ENCODE results near the gene GNG4.

Gene GNG4

DNA sequence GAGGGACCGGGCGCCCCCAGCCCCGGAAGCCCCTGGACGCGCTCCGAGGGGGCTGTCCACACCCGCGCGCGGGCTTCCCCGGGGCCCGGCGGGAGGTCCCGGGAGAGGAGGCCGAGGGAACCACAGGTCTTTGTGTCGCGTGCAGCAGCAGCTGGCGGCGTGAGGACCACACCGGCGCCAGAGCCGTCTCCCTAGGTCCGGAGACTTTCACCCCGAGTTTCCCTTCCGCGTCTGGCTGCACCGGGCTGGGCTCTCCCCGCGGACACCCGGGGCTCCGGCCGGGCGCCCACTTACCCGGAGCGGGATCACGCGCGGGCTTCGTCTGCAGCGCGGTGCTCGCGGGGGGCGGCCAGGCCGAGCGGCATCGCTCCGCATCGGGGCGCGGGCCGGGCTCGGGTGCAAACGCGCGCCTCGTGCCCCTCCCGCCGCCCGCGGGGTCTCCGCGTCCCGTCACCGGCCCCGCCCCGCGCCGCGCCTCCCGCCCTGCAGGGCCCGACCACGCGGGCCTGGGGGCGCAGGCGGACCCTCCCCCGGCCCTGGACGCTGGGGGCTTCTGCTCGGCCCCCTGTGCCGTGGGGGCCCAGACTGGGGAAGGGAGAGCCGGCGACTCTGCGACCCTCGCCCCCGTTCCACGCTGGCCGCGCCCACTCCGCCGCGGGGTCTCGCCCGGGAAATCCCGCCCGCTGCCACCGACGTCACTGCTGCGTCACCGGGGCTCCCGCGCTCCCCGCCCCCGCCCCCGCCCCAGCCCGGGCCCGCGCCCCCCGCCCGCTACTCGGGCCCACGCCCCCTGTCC, at the start of gene GNG4:
Gene GNG4 (minus strand): TSS at position 417 of the 796 bp plus-strand sequence. CDS start 65,946 bp downstream, outside the sequence.
- peak; percentile 29 for DNase-seq

- DNase-seq: no peak
Measured at GRCh38 chr1:235697508-235697907, 47.9 kb upstream of the GNG4 start.

- DNase-seq: no peak
Measured at GRCh38 chr1:235689356-235689755, 39.8 kb upstream of the GNG4 start.

DNA sequence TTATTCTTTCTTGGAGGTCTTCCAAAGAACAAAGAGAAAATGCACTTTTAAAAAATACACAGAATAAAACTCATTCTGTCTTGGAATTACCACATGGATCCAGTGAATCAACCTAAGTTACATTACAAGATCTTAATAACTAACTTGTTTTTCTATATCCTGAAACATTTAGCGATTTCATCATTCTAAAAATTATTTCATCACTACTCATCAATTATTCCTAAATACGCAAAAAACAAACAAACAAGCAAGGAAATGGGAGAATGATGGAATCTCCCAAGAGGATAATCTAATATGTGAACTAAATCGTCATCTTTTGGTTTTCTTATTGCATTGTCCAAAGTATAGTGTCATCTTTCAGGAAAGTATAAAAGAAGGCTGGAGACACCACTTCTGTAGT, 38.5 kb upstream of the GNG4 start:
- DNase-seq: no peak

DNA sequence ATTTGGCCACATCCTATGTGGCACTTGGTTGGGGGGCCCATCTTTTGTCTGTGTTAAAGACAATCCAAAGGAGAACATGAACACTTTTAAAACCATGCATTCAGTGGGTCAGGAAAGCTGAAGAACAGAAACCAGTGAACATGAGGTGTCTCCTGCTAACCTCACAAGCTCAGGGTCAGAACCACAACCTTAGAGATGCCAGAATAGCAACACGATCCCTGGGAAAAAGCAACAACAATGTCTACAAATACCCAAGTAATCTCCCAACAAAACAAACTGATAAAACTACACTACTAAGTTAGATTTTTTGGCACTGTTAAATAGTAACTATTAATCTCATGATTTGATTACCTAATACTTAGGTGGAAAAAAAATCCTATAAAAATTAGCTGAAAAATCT, 34.1 kb upstream of the GNG4 start:
- DNase-seq: no peak

DNA sequence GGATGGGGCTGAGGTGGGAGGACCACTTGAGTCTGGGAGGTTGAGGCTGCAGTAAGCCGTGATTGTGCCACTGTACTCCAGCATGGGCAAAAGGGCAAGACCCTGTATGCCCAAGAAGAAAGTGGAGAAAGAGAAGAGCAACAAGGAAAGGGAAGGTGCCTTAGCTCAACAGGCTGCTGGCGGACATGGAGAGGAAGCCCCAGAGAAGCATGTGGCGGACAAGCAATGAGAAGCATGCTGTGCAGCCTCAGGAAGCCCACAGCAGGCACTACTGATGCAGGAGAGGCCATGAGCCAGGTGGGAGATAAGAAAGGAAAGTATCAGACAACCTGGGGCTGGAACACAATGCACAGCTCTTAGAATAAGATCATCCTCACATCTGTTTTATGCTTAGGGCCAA, 32.6 kb upstream of the GNG4 start:
- DNase-seq: no peak

GRCh38 chr1:235679644-235680043, 30.1 kb upstream of the GNG4 start:
- DNase-seq: no peak

DNA sequence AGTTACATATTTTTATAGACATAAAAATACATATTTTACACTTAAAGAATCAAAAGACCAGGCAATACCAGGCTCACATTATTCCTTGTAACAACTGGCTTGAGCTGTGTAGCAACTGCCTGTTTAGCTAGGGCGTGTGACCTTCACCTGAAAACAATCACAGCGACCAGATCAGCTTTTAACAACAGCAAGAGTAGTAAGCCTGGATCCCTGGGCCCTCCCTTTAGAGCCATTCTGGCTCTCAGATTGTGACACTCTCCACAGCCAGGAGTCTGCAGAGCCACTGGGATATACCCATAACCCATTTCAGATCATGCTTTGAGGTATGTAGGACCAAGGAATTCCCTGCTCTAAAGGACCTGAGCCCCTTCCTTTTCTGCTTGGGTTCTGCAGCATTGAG, 29.4 kb upstream of the GNG4 start:
- DNase-seq: no peak

- no peak for DNase-seq
Measured at GRCh38 chr1:235675152-235675890, 25.7 kb upstream of the GNG4 start.

DNA sequence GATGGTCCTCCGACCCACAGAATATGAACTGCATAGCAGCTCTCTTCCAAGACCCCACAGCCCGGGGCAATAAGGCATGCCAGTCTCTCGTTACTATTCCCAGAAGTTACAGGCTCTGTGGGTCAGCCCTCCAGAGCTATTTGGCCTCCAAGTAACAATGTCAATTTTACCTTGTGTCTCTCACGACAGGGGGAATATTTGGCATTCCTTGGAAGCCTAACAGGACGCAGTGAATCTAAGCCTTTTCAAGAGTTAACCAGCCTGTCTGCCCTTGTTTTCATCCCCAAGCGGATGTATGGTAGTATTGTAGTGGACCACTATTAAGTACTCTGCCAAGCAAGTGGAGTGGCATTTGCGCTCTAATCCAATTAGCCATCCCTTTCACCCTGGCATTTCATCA, 24.4 kb upstream of the GNG4 start:
- no peak for DNase-seq

DNA sequence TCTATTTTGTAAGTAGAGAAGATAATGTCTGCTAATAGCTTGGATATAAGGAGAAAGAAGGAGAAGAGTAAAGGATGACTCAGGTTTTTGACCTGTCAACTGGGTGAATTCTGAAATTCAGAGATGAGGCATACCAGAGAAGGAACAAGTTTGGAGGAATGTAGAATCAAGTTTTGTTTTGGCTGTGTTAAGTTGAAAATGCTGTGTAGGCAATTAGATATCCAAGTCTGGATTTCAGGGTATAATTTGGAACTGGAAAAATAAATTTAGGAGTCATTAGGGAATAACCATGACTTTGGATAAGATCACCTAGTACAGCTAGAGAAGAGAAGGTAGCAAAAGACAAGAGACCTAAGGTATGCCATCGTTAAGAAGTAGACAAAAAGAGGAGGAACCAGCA, 22.4 kb upstream of the GNG4 start:
- no peak for DNase-seq

GRCh38 chr1:235670157-235670776, 20.7 kb upstream of the GNG4 start:
- DNase-seq: no peak

DNA sequence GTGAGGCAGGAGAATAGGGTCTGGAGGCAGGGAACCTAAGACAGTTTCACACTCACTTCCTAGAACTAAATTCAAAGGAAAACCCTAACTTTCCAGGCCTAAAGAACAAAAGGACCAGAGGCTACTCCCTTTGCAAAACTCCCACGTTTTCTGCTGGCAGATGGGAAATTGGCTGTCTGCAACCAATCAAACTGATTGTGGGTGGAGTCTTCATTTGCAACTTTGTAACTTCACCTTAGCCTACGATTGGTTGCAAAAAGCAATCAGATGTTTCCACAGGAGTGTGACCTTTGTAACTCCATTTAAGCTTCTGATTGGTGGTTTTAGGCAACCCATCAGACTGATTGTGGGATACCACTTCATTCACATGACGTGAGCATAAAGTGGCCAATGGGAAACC, 19.7 kb upstream of the GNG4 start:
- DNase-seq: no peak

DNA sequence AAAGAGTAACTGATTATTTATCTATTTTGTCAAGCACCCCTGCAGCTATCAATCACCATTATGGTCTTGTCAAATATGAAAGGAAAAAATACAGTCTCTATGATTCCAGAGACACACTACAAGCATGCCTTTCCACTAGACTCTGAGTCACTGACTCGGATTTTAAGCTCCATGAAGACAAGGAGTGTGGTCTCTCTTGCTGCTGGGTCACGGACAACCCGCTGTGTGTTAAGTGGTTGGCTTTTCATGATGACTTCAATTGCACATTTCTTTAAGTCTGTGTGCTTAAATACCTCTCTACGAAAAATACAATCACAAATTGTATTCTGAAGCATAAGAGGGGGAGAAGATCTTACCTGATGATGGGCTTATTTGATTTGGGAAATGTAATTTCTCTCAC, 14.0 kb upstream of the GNG4 start:
- no peak for DNase-seq

DNA sequence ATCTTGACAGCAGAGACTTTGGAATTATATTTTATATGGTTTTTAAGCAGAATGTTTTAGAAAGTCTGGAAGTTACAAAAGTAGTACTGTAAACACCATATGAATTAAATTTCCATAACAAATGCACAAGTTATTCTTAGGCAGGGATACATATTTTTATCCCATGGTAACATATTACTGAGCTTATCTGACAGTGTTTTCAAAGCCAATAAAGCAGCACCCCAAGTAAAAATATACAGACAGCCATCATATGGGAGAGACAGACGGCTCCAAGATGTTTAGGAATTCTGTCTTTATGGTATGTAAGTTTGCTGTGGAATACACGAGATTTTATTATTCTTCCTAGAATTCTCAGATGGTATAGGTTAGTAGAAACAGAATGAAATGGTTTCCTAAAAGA, 12.0 kb upstream of the GNG4 start:
- DNase-seq: no peak

GRCh38 chr1:235659186-235659771, 9.7 kb upstream of the GNG4 start:
- no peak for DNase-seq

DNA sequence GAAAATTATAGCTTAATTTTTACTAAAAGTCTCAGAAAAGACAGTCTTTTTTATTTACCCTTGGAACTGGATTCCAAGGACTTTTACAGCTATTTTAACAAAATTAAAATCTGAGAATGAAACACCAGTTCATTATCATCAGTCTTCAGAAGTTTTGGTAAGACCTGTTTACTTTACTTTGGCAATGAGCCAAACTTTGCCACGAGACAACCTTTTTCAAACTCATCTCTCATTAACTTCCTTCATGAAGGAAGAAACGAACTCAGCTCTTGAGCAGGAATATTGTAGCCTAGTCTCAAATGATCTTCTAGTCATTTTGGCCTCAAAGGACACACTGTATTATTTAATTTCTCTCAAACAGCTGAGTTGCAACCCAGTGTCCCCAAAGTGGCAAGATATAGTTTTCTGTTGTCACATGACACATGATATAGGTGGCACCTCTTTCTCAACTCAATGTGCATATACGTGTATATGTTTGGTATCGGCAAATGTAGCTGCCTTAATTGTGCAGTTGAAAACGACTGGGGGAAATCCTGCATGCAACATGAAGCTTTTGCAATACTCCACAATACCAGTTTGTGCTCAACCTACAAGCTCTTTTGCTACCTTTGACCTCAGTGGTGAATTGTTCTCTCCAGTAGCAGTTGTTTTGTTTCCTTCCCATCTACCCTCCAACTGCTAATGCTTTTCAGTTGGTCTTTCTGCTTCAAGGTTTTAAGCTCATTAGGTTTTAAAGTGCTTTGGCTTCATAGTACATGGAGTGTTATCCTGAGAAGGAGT, 8.4 kb upstream of the GNG4 start:
- DNase-seq: no peak

DNA sequence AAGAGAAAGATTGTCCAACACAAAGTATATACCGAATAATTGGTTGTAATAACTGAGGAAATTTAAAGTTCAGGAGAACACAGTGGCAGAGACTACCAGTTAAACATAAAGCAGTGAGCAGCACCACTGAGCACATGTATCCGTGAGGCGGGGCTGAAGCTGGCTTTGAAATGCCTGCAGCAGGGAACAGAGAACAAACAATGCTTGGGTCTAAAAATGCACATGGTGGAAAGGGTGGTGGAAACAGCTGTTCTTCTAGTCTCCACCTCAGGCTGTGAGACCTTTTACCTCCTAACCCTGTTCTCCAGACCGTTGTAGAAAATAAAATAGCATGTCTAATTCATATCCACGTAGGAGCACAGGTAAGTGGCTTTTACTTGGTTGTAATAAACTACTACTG, 7.7 kb upstream of the GNG4 start:
- no peak for DNase-seq

- DNase-seq: no peak
Measured at GRCh38 chr1:235652364-235652763, 2.8 kb upstream of the GNG4 start.

- no peak for DNase-seq
Measured at GRCh38 chr1:235651170-235651806, 1.7 kb upstream of the GNG4 start.

- DNase-seq: no peak
Measured at GRCh38 chr1:235650341-235651169, 971 bp upstream of the GNG4 start.

Data from activated naive CD4-positive, alpha-beta T cell treated with anti-CD3 and anti-CD28 coated beads, Interleukin-2, amount 50 U/mL, for 16 hours (primary cell).